ENCODE data around the gene SPACA9.

Gene SPACA9

GRCh38 chr9:132935026-132935425 is 56.3 kb downstream of the SPACA9 start:
- 96 to 98% methylated on average over 6 of the region's 6 CpGs for WGBS, 2 experiments
- H3K9me3 ChIP-seq (ENCODE audit: control insufficient read depth, low read length): no peaks in the 10 kb centered on the region
- H3K27me3 ChIP-seq (ENCODE audit: control insufficient read depth, insufficient read depth, low read length, poor library complexity, severe bottlenecking): no peaks in the 10 kb centered on the region
- H3K36me3 ChIP-seq (ENCODE audit: control insufficient read depth, insufficient read depth, low read length): no peaks in the 10 kb centered on the region
- H3K4me3 ChIP-seq (ENCODE audit: insufficient read depth, low read depth, low read length): no peak overlapping the region
- no peak overlapping the region for H3K27ac ChIP-seq (ENCODE audit: insufficient read depth, low read depth, low read length, poor library complexity, severe bottlenecking)
- H3K4me1 ChIP-seq (ENCODE audit: control insufficient read depth, insufficient read depth, low read length): no peaks in the 10 kb centered on the region

- Histone ChIP-seq H3K27ac (ENCODE audit: insufficient read depth, low read depth, low read length, poor library complexity, severe bottlenecking) (no peak overlapping the region), H3K9me3 (ENCODE audit: control insufficient read depth, low read length) (no peaks in the 10 kb centered on the region), H3K27me3 (ENCODE audit: control insufficient read depth, insufficient read depth, low read length, poor library complexity, severe bottlenecking) (no peaks in the 10 kb centered on the region), H3K4me3 (ENCODE audit: insufficient read depth, low read depth, low read length) (no peak overlapping the region), H3K4me1 (ENCODE audit: control insufficient read depth, insufficient read depth, low read length) (no peaks in the 10 kb centered on the region), H3K36me3 (ENCODE audit: control insufficient read depth, insufficient read depth, low read length) (no peaks in the 10 kb centered on the region)
- 96 to 97% methylated on average over 7 of the region's 7 CpGs for WGBS, 2 experiments
These were observed 58.8 kb downstream of the SPACA9 start for GRCh38 chr9:132937463-132937901.

GRCh38 chr9:132939169-132939568 is 60.5 kb downstream of the SPACA9 start:
- Histone ChIP-seq H3K4me3 (ENCODE audit: insufficient read depth, low read depth, low read length) (no peak overlapping the region), H3K9me3 (ENCODE audit: control insufficient read depth, low read length) (no peaks in the 10 kb centered on the region), H3K36me3 (ENCODE audit: control insufficient read depth, insufficient read depth, low read length) (no peaks in the 10 kb centered on the region), H3K27ac (ENCODE audit: insufficient read depth, low read depth, low read length, poor library complexity, severe bottlenecking) (no peak overlapping the region), H3K27me3 (ENCODE audit: control insufficient read depth, insufficient read depth, low read length, poor library complexity, severe bottlenecking) (no peaks in the 10 kb centered on the region), H3K4me1 (ENCODE audit: control insufficient read depth, insufficient read depth, low read length) (peaks cover 8% of the 10 kb centered on the region)
- 94 to 100% methylated on average over 1 of the region's 1 CpG for WGBS, 2 experiments

Data from ectodermal cell (in vitro differentiated cells).